Activated CD4-positive, alpha-beta T cell treated with anti-CD3 and anti-CD28 coated beads for 36 hours (primary cell): ENCODE measurements around the gene VSIG4. TPM values are rescaled to one million over a fixed set of nuclear protein-coding genes. Genes with fewer than 3 reads are reported as not detected.

Source experiments
- ATAC-seq: fragments of 200-7000 bp; cut with Tn5 transposase; one replicate; pipeline ENCODE4 v1.10.0; 2021; ENCODE audit warnings: mild to moderate bottlenecking, moderate library complexity
- CTCF ChIA-PET: fragments of 350-600 bp; sonication (Branson Sonifier 250); formaldehyde crosslinking; loops from one replicate; lab custom pipeline; 2021; ENCODE audit warnings: antibody characterized with exemption; lab: Charles Lee
- POLR2A ChIA-PET: fragments of 350-600 bp; sonication (Branson Sonifier 250); formaldehyde crosslinking; loops from one replicate; lab custom pipeline; 2021; ENCODE audit warnings: antibody characterized with exemption, inconsistent platforms; lab: Charles Lee
- DNase-seq: peaks from one replicate; pipeline ENCODE4 v3.0.0-alpha.2; 2020
- H3K27ac Mint-ChIP-seq: one replicate; pipeline ENCODE4 v1.8.0; 2021; ENCODE audit warnings: mixed read lengths
- H3K27me3 Mint-ChIP-seq: one replicate; pipeline ENCODE4 v1.8.0; 2021; ENCODE audit warnings: mixed read lengths
- H3K36me3 Mint-ChIP-seq: one replicate; pipeline ENCODE4 v1.8.0; 2021; ENCODE audit warnings: low read depth, mixed read lengths
- H3K4me1 Mint-ChIP-seq: one replicate; pipeline ENCODE4 v1.8.0; 2021; ENCODE audit warnings: mixed read lengths
- H3K4me3 Mint-ChIP-seq: one replicate; pipeline ENCODE4 v1.8.0; 2021; ENCODE audit warnings: mild to moderate bottlenecking, moderate library complexity, mixed read lengths
- H3K9me3 Mint-ChIP-seq: one replicate; pipeline ENCODE4 v1.8.0; 2021; ENCODE audit warnings: low read depth, mixed read lengths
- intact Hi-C, 2 experiments: fragments of 100-400 bp; cut with DNase I in 1 of 2; cut with micrococcal nuclease in 1 of 2; formaldehyde crosslinking; loops; one replicate each; pipeline versions ENCODE4 v1.14.2 to v1.15.1; 2022 to 2024; cut with DNase I, micrococcal nuclease
- total RNA-seq, 2 experiments: library from RNA; stranded (reverse); gene quantifications; one replicate each; pipeline ENCODE4 v1.2.3, GENCODE V29; 2021

VSIG4 gene
- total RNA-seq, 2 experiments from 2014 or later = 0.09 TPM; not detected in 1

GRCh38 chrX:66016905-66017658, 22.8 kb downstream of the VSIG4 start:
- Mint-ChIP-seq H3K36me3 (no peaks in the 10 kb centered on the region), H3K4me1 (peaks cover 79% of the 10 kb centered on the region), H3K27me3 (no peaks in the 10 kb centered on the region), H3K4me3 (no peak overlapping the region), H3K27ac (peak overlapping the region; percentile 71), H3K9me3 (no peaks in the 10 kb centered on the region)
- ATAC-seq (peak; percentile 63), DNase-seq (no peak)
- intact Hi-C loops = loop anchor here in 1 of 2 experiments (10.0 kb wide), 1 partner anchor 708 kb away; no protein-coding TSS in a partner anchor
- ChIA-PET CTCF (interaction anchor here (1.1 to 1.6 kb wide), 3 partner anchors 9 to 30 kb away, joined by 3 to 5 read pairs (median 4); no protein-coding TSS in a partner anchor), POLR2A (interaction anchor here (0.6 to 1.0 kb wide), 2 partner anchors 17 to 29 kb away, joined by 3 read pairs; no protein-coding TSS in a partner anchor)

DNA sequence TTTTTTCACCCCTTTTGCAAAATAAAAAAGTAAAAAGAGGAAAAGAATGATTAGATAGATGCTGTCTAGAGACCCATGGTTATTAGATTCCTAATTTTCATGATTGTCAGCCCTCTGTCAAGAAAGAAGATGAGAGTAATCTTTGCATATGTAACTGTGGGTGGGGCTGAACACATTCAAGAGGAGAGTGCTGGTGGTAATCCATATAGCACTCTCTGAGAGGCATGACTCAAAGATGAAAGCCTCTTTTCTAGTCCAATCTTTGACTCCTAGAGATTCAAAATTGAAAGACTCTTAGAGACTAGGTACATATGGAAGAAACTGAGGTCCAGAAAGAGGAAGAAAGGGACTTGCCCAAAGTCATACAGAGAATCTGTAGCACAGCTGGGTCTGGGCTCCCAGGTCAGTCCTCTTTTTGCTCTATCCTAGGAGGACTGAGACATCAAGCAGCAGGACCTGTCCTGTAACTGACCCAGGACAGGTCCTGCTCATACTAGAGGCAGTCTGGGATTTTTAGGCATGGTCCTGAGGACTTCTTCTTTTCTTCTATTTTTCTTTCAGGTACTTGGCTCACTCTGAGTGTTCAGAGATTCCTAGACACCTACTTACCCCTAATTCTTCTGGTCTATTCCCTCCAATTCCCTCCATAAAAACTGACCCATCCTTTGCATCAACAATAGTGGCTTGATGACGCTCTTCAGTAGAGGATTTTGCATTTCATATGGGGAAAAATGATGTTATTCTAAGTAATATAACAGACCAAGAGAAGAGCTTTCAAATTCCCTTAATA, 23.8 kb downstream of the VSIG4 start:
- intact Hi-C loops = loop anchor here in 1 of 2 experiments (10.0 kb wide), 1 partner anchor 709 kb away; no protein-coding TSS in a partner anchor
- ChIA-PET CTCF (interaction anchor here (1.1 kb wide), 1 partner anchor 15 kb away, joined by 3 read pairs; no protein-coding TSS in a partner anchor), POLR2A (no interaction called here)
- Mint-ChIP-seq H3K36me3 (no peaks in the 10 kb centered on the region), H3K4me3 (no peak overlapping the region), H3K9me3 (no peaks in the 10 kb centered on the region), H3K27ac (no peak overlapping the region), H3K4me1 (peaks cover 75% of the 10 kb centered on the region), H3K27me3 (no peaks in the 10 kb centered on the region)
- DNase-seq (no peak), ATAC-seq (peak; percentile 75)

DNA sequence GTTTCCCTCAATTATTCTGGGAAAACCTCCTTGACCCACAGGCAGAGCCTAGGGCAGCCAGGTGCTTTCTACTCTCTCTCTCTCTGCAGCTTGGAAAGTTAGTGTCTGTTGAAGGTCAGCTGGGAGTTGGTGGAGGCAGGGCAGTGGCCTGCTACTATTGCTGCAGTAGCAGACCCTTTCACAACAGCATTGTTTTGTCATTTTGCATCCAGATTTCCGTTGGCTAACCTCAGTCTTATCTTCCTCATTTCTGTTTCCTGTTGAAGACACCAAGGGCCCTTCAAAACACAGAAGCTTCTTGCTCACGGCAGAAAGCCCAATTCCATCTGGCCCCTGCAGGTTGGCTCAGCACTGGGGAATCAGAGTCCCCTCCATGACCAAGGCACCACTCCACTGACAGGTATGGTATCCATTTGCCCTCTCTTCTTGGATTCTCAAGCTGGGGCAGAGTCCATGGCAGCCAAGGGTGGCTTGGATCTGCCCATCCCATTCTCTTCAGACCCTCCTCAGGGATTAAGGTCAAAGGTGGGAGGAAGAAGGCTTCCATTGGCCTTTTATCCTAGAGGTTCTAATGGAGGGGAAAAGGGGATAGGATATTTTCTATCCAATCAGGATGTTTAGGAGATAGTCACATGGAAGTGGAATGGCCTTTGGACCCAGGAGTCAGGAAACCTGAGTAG, 24.6 kb downstream of the VSIG4 start:
- DNase-seq (no peak), ATAC-seq (no peak)
- Mint-ChIP-seq H3K27ac (no peak overlapping the region), H3K27me3 (no peaks in the 10 kb centered on the region), H3K9me3 (no peaks in the 10 kb centered on the region), H3K4me1 (peaks cover 69% of the 10 kb centered on the region), H3K36me3 (no peaks in the 10 kb centered on the region), H3K4me3 (no peak overlapping the region)
- POLR2A ChIA-PET = no interaction called here
- CTCF ChIA-PET = no interaction called here
- intact Hi-C loops = loop anchor here in 1 of 2 experiments (10.0 kb wide), 1 partner anchor 710 kb away; no protein-coding TSS in a partner anchor

- ATAC-seq (no peak), DNase-seq (no peak)
- peaks cover 65% of the 10 kb centered on the region for H3K4me1 Mint-ChIP-seq
- no peaks in the 10 kb centered on the region for H3K27me3 Mint-ChIP-seq
- no peak overlapping the region for H3K4me3 Mint-ChIP-seq
- H3K27ac Mint-ChIP-seq = no peak overlapping the region
- intact Hi-C loops = loop anchor here in 1 of 2 experiments (10.0 kb wide), 1 partner anchor 710 kb away; no protein-coding TSS in a partner anchor
- ChIA-PET POLR2A (no interaction called here), CTCF (no interaction called here)
- H3K36me3 Mint-ChIP-seq = no peaks in the 10 kb centered on the region
- no peaks in the 10 kb centered on the region for H3K9me3 Mint-ChIP-seq
Observed at GRCh38 chrX:66014556-66014955, 25.3 kb downstream of the VSIG4 start.

- DNase-seq (no peak), ATAC-seq (no peak)
- intact Hi-C loops = loop anchor here in 1 of 2 experiments (10.0 kb wide), 1 partner anchor 711 kb away; no protein-coding TSS in a partner anchor
- Mint-ChIP-seq H3K4me3 (no peak overlapping the region), H3K36me3 (no peaks in the 10 kb centered on the region), H3K27ac (no peak overlapping the region), H3K9me3 (no peaks in the 10 kb centered on the region), H3K4me1 (peaks cover 62% of the 10 kb centered on the region), H3K27me3 (no peaks in the 10 kb centered on the region)
- ChIA-PET POLR2A (no interaction called here), CTCF (no interaction called here)
Observed at GRCh38 chrX:66014084-66014483, 25.8 kb downstream of the VSIG4 start.

- ChIA-PET CTCF (no interaction called here), POLR2A (no interaction called here)
- intact Hi-C loops = loop anchor here in 1 of 2 experiments (10.0 kb wide), 1 partner anchor 711 kb away; no protein-coding TSS in a partner anchor
- no peak for DNase-seq
- ATAC-seq = no peak
- Mint-ChIP-seq H3K27me3 (no peaks in the 10 kb centered on the region), H3K9me3 (no peaks in the 10 kb centered on the region), H3K4me3 (no peak overlapping the region), H3K36me3 (no peaks in the 10 kb centered on the region), H3K4me1 (peaks cover 57% of the 10 kb centered on the region), H3K27ac (no peak overlapping the region)
Observed at GRCh38 chrX:66013194-66013816, 26.6 kb downstream of the VSIG4 start.

DNA sequence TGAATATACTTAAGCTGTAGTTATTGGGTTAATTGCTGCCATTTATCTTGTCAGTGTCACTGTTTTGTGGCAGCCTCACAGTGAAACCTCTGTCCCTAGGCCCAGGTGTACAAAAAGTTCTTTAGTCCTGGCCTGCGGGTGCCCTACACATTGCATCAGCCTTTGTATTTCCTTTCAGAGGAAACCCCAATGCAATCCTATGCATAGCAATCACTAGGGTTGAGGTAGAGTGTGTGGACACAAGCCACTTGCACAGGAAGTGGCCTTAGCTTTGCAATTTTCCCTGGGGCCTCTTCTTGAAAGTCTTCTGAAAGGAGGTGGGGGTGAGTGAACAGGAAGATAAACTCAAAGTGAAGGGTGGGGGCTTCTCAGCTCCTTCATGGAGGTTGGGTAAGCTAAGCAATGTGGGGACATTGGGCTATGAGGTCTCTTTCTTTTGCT, 27.8 kb downstream of the VSIG4 start:
- no peak for DNase-seq
- peak; percentile 57 for ATAC-seq
- no peak overlapping the region for H3K4me3 Mint-ChIP-seq
- ChIA-PET CTCF (interaction anchor here (0.6 to 1.0 kb wide), 3 partner anchors 22 to 274 kb away, joined by 3 to 4 read pairs (median 4); no protein-coding TSS in a partner anchor), POLR2A (no interaction called here)
- intact Hi-C loops = loop anchor here in 1 of 2 experiments (10.0 kb wide), 1 partner anchor 713 kb away; no protein-coding TSS in a partner anchor
- peak overlapping the region; percentile 61 for H3K27ac Mint-ChIP-seq
- H3K9me3 Mint-ChIP-seq = no peaks in the 10 kb centered on the region
- no peaks in the 10 kb centered on the region for H3K27me3 Mint-ChIP-seq
- no peaks in the 10 kb centered on the region for H3K36me3 Mint-ChIP-seq
- peaks cover 48% of the 10 kb centered on the region for H3K4me1 Mint-ChIP-seq

GRCh38 chrX:66009231-66009845, 30.5 kb downstream of the VSIG4 start:
- Mint-ChIP-seq H3K4me3 (no peak overlapping the region), H3K27me3 (no peaks in the 10 kb centered on the region), H3K36me3 (peaks cover 7% of the 10 kb centered on the region), H3K9me3 (peaks cover 6% of the 10 kb centered on the region), H3K4me1 (peaks cover 47% of the 10 kb centered on the region), H3K27ac (no peak overlapping the region)
- DNase-seq (no peak), ATAC-seq (no peak)
- ChIA-PET CTCF (no interaction called here), POLR2A (no interaction called here)
- intact Hi-C loops = loop anchor here in 1 of 2 experiments (10.0 kb wide), 1 partner anchor 395 kb away; no protein-coding TSS in a partner anchor

DNA sequence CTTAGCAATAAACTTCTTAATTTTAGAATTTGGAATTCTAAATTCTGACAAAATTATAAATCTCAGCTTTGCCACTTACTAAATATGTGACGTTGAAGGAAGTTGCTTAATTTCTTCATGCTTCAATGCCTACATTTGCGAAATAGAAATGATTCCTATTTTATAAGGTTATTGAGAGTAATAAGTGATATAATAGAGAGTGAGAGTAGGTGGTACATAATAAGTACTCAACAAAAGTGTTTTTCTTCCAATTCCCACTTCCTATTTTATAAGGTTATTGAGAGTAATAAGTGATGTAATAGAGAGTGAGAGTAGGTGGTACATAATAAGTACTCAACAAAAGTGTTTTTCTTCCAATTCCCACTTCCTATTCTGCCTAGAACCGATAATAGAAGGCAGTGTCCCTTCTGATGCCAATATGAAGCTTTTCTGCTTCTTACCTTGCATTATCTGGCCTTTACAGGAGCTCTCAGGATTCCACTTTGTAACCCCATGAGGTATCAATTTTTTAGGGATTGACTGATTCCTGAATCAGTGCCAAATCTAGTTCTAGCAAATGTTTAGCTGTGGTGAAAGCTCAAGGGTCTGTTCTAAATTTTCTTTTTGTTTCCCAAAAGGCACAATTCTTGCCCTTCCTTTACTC, 31.4 kb downstream of the VSIG4 start:
- ChIA-PET CTCF (interaction anchor here (0.9 kb wide), 1 partner anchor 10 kb away, joined by 3 read pairs; no protein-coding TSS in a partner anchor), POLR2A (no interaction called here)
- no peak for ATAC-seq
- no peak for DNase-seq
- Mint-ChIP-seq H3K4me1 (peaks cover 48% of the 10 kb centered on the region), H3K9me3 (peaks cover 6% of the 10 kb centered on the region), H3K36me3 (peaks cover 7% of the 10 kb centered on the region), H3K4me3 (no peak overlapping the region), H3K27ac (no peak overlapping the region), H3K27me3 (no peaks in the 10 kb centered on the region)
- intact Hi-C loops = loop anchor here in 1 of 2 experiments (10.0 kb wide), 1 partner anchor 396 kb away; no protein-coding TSS in a partner anchor

DNA sequence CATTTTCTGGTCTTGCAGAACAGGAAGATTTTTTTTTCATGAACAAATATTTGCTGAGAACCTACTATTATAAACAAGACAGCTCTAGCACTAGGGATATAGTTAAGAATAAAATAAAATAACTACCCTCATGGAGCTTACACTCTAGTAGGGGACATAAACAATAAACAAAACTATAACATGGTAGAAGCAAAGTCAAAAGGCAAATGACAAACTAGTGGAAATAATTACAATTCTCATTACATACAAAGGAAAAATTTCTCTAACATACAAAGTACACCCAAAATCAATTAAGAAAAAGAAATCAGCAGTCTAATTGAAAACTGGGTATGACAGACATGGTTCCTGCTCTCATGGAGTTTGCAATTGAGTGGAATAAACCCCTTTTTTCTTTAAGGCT, 32.0 kb downstream of the VSIG4 start:
- POLR2A ChIA-PET = no interaction called here
- ATAC-seq = no peak

More for the DNA sequence above, 32.0 kb downstream of the VSIG4 start:
- Mint-ChIP-seq H3K36me3 (peaks cover 7% of the 10 kb centered on the region), H3K27ac (no peak overlapping the region), H3K27me3 (no peaks in the 10 kb centered on the region), H3K4me3 (no peak overlapping the region), H3K9me3 (peaks cover 6% of the 10 kb centered on the region), H3K4me1 (peaks cover 52% of the 10 kb centered on the region)
- DNase-seq = no peak
- CTCF ChIA-PET = interaction anchor here (0.9 kb wide), 1 partner anchor 9 kb away, joined by 3 read pairs; no protein-coding TSS in a partner anchor
- intact Hi-C loops = loop anchor here in 1 of 2 experiments (10.0 kb wide), 1 partner anchor 397 kb away; no protein-coding TSS in a partner anchor
